Measurements from ENCODE around the gene LHPP. TPM values are rescaled to one million over a fixed set of nuclear protein-coding genes. Genes with fewer than 3 reads are reported as not detected.

The LHPP gene
- total and polyA plus RNA-seq, 10 of the 15 experiments (the other 5 are each of a cell fraction or from before 2014, with no cell fraction given) = 0.79 to 9.8 (median 6.7) TPM

GRCh38 chr10:124477614-124478363, 16.2 kb downstream of the LHPP start (continued):
- TF ChIP-seq WRNIP1 (IDR thresholded peaks at IDR 0.05; ENCODE audit: borderline replicate concordance, low read depth, low read length) (no peak), ELK1 (IDR thresholded peaks at IDR 0.05; ENCODE audit: low read depth, low read length) (no peak), ZBTB4 (CRISPR knock-in tag; IDR thresholded peaks at IDR 0.05) (no peak), NFIC (IDR thresholded peaks at IDR 0.05; ENCODE audit: low read depth, low read length) (no peak), EGR1 (IDR thresholded peaks at IDR 0.05; ENCODE audit: borderline replicate concordance in 1 of 2, low read depth in 2 of 2, low read length in 2 of 2) (no peak), PBX3 (IDR thresholded peaks at IDR 0.05; ENCODE audit: insufficient replicate concordance, low read depth, low read length) (no peak)
